ENCODE results near the gene CDK16.
"Not testable (repeated sequence)": the region's sequence is repeated elsewhere in the genome, so short reads cannot be mapped to it uniquely, and the experiment has no call there.

CDK16 gene

DNA sequence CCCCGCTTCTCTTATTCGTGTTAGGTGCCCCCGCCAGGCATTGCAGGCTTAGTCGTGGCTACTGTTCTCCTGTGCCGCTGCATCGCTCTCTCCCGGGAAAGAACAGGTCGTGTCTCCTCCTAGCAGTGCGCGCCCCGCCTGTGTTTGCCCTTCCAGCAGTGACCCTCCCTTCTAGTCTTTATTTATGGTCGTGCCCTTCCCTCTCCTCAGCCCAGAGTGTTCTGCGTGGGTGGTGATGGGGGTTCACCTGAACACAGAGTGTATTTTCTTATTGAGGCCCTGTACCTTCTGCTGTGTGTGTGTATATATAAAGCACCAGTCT lies 29.5 kb downstream of the CDK16 start:
- no peak overlapping the region for H3K27ac ChIP-seq
- TF ChIP-seq ZFX (IDR thresholded peaks at IDR 0.05; ENCODE audit: borderline replicate concordance) (no peak), CTCF (IDR thresholded peaks at IDR 0.05) (no peak)

GRCh38 chrX:47248576-47248975 lies 30.1 kb downstream of the CDK16 start:
- no peak for TF ChIP-seq ZFX (IDR thresholded peaks at IDR 0.05; ENCODE audit: borderline replicate concordance)
- TF ChIP-seq CTCF (IDR thresholded peaks at IDR 0.05): no peak
- no peak overlapping the region for H3K27ac ChIP-seq

DNA sequence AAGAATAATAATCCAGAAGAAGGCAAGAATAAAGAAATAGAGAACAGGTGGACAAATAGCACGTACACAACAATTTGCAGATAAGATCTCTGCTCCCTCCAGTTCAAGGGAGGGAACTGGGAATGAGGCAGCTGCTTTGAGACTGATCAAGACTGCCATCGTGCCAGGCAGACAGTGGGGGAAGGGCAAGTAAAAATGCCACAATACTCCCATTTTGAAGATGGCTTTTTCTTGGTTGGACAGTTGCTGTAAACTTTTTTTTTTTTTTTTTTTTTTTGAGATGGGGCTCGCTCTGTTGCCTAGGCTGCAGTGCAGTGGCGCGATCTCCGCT lies 31.5 kb downstream of the CDK16 start:
- TF ChIP-seq CTCF (IDR thresholded peaks at IDR 0.05) (no peak), ZFX (IDR thresholded peaks at IDR 0.05; ENCODE audit: borderline replicate concordance) (no peak)
- H3K27ac ChIP-seq: no peak overlapping the region

- not testable (repeated sequence) for H3K27ac ChIP-seq
Measured at GRCh38 chrX:47257620-47258019, 39.1 kb downstream of the CDK16 start.

GRCh38 chrX:47264483-47265173 lies 46.1 kb downstream of the CDK16 start:
- no peak overlapping the region for H3K27ac ChIP-seq
- TF ChIP-seq CTCF (IDR thresholded peaks at IDR 0.05) (no peak), ZFX (IDR thresholded peaks at IDR 0.05; ENCODE audit: borderline replicate concordance) (no peak)

DNA sequence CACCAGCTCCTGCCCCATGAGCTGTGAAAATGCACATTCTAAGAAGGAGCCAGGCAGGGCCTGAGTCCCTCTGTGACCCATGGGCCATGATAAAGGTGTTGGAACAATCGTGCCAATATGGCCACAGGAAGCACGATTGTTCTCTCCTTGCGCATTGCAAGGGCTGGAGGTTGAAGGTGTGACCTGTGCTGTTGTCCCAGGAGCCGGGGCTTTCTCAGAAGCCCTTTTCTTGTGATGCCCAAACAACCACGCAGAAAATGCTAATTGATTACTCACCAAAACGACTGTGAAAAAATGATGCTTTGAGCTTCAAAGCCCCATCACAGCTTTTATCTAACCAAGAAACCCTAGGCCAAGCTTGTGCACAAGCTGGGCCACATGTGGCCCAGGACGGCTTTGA lies 48.2 kb downstream of the CDK16 start:
- H3K27ac ChIP-seq: no peak overlapping the region
- TF ChIP-seq ZFX (IDR thresholded peaks at IDR 0.05; ENCODE audit: borderline replicate concordance) (no peak), CTCF (IDR thresholded peaks at IDR 0.05) (no peak)

DNA sequence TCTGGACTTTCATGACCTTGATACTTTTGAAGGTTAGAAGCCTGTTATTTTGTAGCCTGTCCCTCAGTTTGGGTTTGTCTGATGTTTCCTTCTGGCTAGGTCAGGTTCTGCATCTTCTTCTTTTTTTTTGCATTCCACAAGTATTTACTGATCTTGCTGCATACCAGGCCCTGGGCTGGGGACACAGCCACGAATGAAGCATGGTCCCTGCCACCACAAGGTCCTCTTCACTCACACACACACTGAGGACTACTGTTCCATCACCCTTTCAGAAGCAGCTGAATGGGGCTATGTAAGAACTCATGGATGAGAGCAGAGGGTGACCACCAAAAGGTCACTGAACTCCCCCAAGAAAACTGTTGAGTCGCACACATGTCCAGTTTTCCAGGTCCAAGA lies 53.5 kb downstream of the CDK16 start:
- no peak overlapping the region for H3K27ac ChIP-seq
- no peak for TF ChIP-seq CTCF (IDR thresholded peaks at IDR 0.05)
- no peak for TF ChIP-seq ZFX (IDR thresholded peaks at IDR 0.05; ENCODE audit: borderline replicate concordance)

DNA sequence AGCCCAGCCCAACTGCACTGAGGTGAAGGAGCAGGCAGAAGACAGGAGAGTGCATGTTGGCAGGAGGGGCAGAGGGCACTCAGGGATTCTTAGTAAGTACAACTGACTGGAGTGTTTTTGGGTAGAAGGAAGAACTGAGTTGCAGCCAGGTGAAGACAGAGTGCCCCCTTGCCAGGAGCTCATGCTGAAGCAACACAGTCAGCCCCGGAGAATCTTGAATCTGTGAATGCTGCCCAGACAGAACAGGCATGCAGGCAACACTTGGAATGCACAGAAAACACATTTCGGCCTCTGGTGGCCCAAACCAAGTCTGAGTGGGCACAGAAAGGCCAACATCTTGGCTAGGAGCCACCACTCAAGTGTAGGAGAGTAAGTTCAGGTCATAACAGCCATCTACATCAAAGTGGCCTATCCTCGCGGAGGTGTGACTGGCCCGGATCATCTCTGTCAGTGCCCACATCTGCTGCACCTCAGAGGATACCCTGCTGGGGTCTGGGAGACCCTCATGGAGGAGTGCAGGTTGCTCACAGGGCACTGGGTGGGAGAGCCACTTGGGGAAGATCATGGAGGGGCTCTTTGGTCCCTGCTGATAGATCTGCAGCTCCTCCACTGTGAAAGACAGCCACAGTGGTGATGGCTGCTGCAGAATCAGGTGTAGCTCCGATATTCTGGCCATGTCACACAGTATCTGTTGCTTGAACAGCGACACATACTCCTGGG lies 54.7 kb downstream of the CDK16 start:
- no peak overlapping the region for H3K27ac ChIP-seq
- TF ChIP-seq ZFX (IDR thresholded peaks at IDR 0.05; ENCODE audit: borderline replicate concordance): no peak
- no peak for TF ChIP-seq CTCF (IDR thresholded peaks at IDR 0.05)
